GM23248 (cell line): ENCODE results near the gene ITIH3. TPM values are rescaled to one million over a fixed set of nuclear protein-coding genes. Genes with fewer than 3 reads are reported as not detected.
A peak's percentile ranks its signal among the peaks of the same experiment; 100 is the strongest.

ENCODE experiments used
- DNase-seq: peaks from one replicate; pipeline ENCODE4 v3.0.0-alpha.2; 2015
- H2AFZ ChIP-seq: fragments of 200-600 bp; sonication (generic); 2 replicates; pipeline ENCODE4 v1.6.1; 2016; ENCODE audit warnings: antibody characterized with exemption
- H3F3A ChIP-seq: fragments of 200-600 bp; sonication (generic); 2 replicates; pipeline ENCODE4 v1.6.1; 2016; ENCODE audit warnings: mild to moderate bottlenecking, antibody characterized with exemption, mixed run types; ENCODE audit not compliant: insufficient read depth
- H3K27ac ChIP-seq: fragments of 200-600 bp; sonication (generic); 2 replicates; pipeline ENCODE4 v1.5.1; 2016; ENCODE audit warnings: mild to moderate bottlenecking
- H3K27me3 ChIP-seq: fragments of 200-600 bp; sonication (generic); replicated peaks from 2 replicates; pipeline ENCODE4 v1.6.1; 2016; ENCODE audit warnings: mild to moderate bottlenecking; ENCODE audit not compliant: insufficient read depth
- H3K36me3 ChIP-seq: fragments of 200-600 bp; sonication (generic); 2 replicates; pipeline ENCODE4 v1.6.1; 2016; ENCODE audit warnings: low read depth, mild to moderate bottlenecking
- H3K4me1 ChIP-seq: fragments of 200-600 bp; sonication (generic); 2 replicates; pipeline ENCODE4 v1.6.1; 2016; ENCODE audit warnings: mild to moderate bottlenecking; ENCODE audit not compliant: insufficient read depth
- H3K4me2 ChIP-seq: fragments of 200-600 bp; sonication (generic); one replicate; pipeline ENCODE4 v1.6.1; 2016; ENCODE audit warnings: mild to moderate bottlenecking; ENCODE audit not compliant: unreplicated experiment
- H3K4me3 ChIP-seq: fragments of 200-600 bp; sonication (generic); 2 replicates; pipeline ENCODE4 v1.5.1; 2016; ENCODE audit warnings: mild to moderate bottlenecking
- H3K79me2 ChIP-seq: fragments of 200-600 bp; sonication (generic); 2 replicates; pipeline ENCODE4 v1.6.1; 2016; ENCODE audit warnings: mild to moderate bottlenecking; ENCODE audit not compliant: insufficient read depth
- H3K9ac ChIP-seq: fragments of 200-600 bp; sonication (generic); 2 replicates; pipeline ENCODE4 v1.6.1; 2016; ENCODE audit warnings: mild to moderate bottlenecking
- H3K9me2 ChIP-seq: fragments of 200-600 bp; sonication (generic); 2 replicates; pipeline ENCODE4 v1.6.1; 2016; ENCODE audit warnings: mixed run types, mild to moderate bottlenecking, moderate library complexity; ENCODE audit not compliant: insufficient read depth
- H3K9me3 ChIP-seq: fragments of 200-600 bp; sonication (generic); one replicate; pipeline ENCODE4 v1.6.1; 2017; ENCODE audit warnings: low read depth
- H4K20me1 ChIP-seq: fragments of 200-600 bp; sonication (generic); 2 replicates; pipeline ENCODE4 v1.6.0; 2016; ENCODE audit not compliant: insufficient read depth
- EZH2 ChIP-seq: fragments of 200-600 bp; sonication (generic); IDR thresholded peaks from 2 replicates; pipeline ENCODE4 v1.6.1; 2018; ENCODE audit warnings: antibody characterized with exemption, mild to moderate bottlenecking; ENCODE audit not compliant: insufficient read depth, poor library complexity, severe bottlenecking
- EZH2phosphoT487 ChIP-seq: fragments of 200-600 bp; sonication (generic); IDR thresholded peaks from 2 replicates; pipeline ENCODE4 v1.6.1; 2018; ENCODE audit warnings: antibody characterized with exemption, moderate library complexity, mild to moderate bottlenecking, low read depth; ENCODE audit not compliant: insufficient read depth
- WGBS, 2 experiments: methylation state at CpG; one replicate each; pipeline ENCODE4 v1.1.6; 2015 to 2017; ENCODE audit warnings: low lambda C conversion rate in 2 of 2, low coverage in 1 of 2; ENCODE audit errors: missing lambda C conversion rate in 2 of 2; 5-methylcytosine and 5-hydroxymethylcytosine counted together
- in situ Hi-C: fragments of 300-500 bp; cut with MboI; formaldehyde crosslinking; loops from 2 replicates; pipeline ENCODE4 v1.15.0; 2020
- polyA plus RNA-seq: library from polyadenylated mRNA; unstranded; fragments of >200 nt; fragmentation: Nextera tagmentation; extraction: Ambion mirVana; gene quantifications from 2 replicates; pipeline ENCODE4 v1.2.1, GENCODE V29; 2016
- total RNA-seq: library from RNA; depleted of rRNA; stranded (reverse); fragments of >200 nt; shearing (Covaris generic); gene quantifications from 2 replicates; pipeline ENCODE4 v1.2.3, GENCODE V29; 2014

The ITIH3 gene
- total and polyA plus RNA-seq, 2 experiments from 2014 or later, result not detected

DNA sequence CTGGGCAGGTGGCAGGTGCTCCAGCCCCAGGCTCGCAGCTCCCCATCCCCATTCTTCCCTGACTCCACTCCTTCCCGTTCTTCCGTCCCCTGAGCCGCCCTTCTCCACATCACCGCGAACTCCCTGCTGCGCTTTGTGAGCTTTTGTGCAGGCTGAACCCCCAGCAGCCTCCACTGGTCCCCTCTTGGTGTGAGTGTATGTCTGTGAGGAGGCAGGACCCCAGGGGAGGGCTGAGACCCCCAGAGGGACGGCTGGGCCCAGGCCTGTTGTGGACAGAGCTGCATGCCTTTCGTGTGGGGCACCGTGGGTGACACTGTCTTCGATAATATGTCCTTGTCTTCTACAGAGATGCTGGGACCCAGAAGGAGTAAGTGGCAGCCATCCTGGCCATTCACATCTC lies 7.3 kb upstream of the ITIH3 start:
- H2AFZ ChIP-seq, result no peak overlapping the region
- H3K27me3 ChIP-seq, result peaks cover 2% of the 10 kb centered on the region; the same call in 1 of the 2 replicates
- DNase-seq, result no peak
- H3K9me2 ChIP-seq, result no peaks in the 10 kb centered on the region
- H3K27ac ChIP-seq, result no peak overlapping the region
- H3K79me2 ChIP-seq, result no peaks in the 10 kb centered on the region
- in situ Hi-C loops, result no loop called here
- H4K20me1 ChIP-seq, result no peaks in the 10 kb centered on the region
- H3K4me2 ChIP-seq, result no peak overlapping the region
- H3K9me3 ChIP-seq, result no peaks in the 10 kb centered on the region
- H3K4me1 ChIP-seq, result no peaks in the 10 kb centered on the region
- no peak overlapping the region for H3K4me3 ChIP-seq
- no peak overlapping the region for H3K9ac ChIP-seq
- TF ChIP-seq EZH2 (no peak), EZH2phosphoT487 (no peak)
- 77 to 82% methylated on average over 11 of the region's 11 CpGs for WGBS, 2 experiments
- no peaks in the 10 kb centered on the region for H3F3A ChIP-seq
- H3K36me3 ChIP-seq, result no peaks in the 10 kb centered on the region

DNA sequence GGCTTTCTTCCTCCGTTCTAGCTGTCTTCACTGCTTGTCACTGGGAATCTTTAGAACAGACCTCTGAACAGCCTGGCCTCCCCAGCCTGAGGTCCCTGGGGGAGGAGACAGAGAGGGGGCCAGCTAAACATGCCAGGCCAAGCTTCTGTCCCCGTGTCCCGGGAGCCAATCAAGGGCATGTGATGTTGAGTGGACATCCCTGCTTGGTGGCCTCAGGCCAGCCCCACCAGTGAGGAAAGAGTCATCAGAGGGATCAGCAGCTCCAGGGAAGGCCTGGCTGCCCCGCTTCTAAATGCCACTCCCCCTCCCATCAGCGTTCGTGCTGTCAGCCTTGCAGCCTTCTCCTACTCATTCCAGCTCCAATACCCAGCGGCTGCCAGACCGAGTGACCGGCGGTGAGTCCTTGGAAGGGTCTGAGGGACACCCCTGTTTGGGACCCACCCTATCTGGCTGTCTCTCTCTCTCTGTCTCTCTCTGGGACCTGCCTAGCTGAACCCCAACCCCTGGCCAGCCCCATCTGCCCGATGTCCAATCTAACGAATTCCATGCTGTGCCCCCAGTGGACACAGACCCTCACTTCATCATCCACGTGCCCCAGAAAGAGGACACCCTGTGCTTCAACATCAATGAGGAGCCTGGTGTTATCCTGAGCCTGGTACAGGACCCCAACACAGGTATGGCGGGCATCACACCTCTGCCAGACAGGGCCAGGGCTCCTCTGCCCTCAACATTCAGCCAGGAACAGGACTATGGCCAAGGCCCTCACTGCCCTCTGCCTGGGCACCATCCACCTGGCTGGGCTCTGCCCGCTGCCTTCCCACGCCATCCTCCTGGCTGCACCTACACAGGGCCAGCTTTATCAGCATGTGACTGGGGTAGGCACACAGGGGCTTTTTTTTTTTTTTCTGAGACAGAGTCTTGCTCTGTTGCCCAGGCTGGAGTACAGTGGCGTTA lies 6.6 kb upstream of the ITIH3 start:
- no peak overlapping the region for H2AFZ ChIP-seq
- H4K20me1 ChIP-seq, result no peaks in the 10 kb centered on the region
- H3K9ac ChIP-seq, result no peak overlapping the region
- H3K27me3 ChIP-seq, result no peaks in the 10 kb centered on the region; the same call in 1 of the 2 replicates
- H3F3A ChIP-seq, result no peaks in the 10 kb centered on the region
- 30 to 31% methylated on average over 17 of the region's 17 CpGs for WGBS, 2 experiments
- H3K27ac ChIP-seq, result no peak overlapping the region
- no peaks in the 10 kb centered on the region for H3K79me2 ChIP-seq
- peak; percentile 51 for DNase-seq
- in situ Hi-C loops, result no loop called here
- no peaks in the 10 kb centered on the region for H3K9me3 ChIP-seq
- TF ChIP-seq EZH2phosphoT487, result no peak
- TF ChIP-seq EZH2, result no peak
- no peaks in the 10 kb centered on the region for H3K9me2 ChIP-seq
- H3K4me2 ChIP-seq, result no peak overlapping the region
- no peaks in the 10 kb centered on the region for H3K36me3 ChIP-seq
- H3K4me1 ChIP-seq, result no peaks in the 10 kb centered on the region
- H3K4me3 ChIP-seq, result no peak overlapping the region

DNA sequence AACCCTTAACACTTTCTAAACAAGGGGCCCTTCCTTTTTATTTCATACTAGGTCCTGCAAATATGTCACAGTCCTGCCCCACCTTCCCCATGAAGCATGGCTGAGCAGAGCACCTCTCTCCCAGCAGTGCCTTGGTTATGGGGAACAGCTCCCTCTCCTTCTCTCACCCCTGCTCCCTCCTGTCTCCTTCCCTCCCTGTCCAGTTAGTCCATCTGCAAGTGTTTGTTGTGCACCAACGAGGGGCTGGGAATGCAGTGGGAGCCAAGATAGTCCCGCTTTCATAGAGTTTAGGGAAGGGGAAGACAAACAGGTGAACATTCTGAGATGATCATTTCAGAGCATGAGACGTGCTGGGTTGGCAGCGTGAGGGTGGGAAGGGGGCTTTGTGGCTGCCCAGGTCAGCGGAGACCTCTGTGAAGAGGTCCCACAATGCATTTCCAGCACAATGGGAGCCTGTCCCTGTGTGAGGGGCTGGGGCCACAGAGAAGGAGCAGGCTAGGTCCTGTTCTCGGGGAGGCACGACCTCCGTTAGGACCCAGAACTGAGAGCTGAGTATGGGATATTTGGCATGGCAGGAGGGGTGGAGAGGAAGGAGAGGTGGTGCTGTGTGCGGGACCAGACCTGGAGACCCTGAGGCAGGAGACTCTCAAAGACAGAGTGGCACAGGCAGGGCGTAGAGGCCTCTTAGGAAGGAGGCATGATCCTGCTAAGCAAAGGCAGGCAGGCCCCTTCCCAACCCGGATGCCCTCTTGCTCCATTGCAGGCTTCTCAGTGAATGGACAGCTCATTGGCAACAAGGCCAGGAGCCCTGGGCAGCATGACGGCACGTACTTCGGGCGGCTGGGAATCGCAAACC lies 5.5 kb upstream of the ITIH3 start:
- no peaks in the 10 kb centered on the region for H3K9me3 ChIP-seq
- no peak for DNase-seq
- H3K27me3 ChIP-seq, result no peaks in the 10 kb centered on the region; the same call in 1 of the 2 replicates
- no peaks in the 10 kb centered on the region for H4K20me1 ChIP-seq
- no peaks in the 10 kb centered on the region for H3K36me3 ChIP-seq
- 71 to 80% methylated on average over 16 of the region's 16 CpGs for WGBS, 2 experiments
- TF ChIP-seq EZH2phosphoT487 (no peak), EZH2 (no peak)
- no peaks in the 10 kb centered on the region for H3K9me2 ChIP-seq
- no peak overlapping the region for H3K9ac ChIP-seq
- H3K4me3 ChIP-seq, result no peak overlapping the region
- no peak overlapping the region for H3K4me2 ChIP-seq
- H3K27ac ChIP-seq, result no peak overlapping the region
- no peaks in the 10 kb centered on the region for H3K79me2 ChIP-seq
- no peaks in the 10 kb centered on the region for H3K4me1 ChIP-seq
- H2AFZ ChIP-seq, result no peak overlapping the region
- in situ Hi-C loops, result no loop called here
- H3F3A ChIP-seq, result no peaks in the 10 kb centered on the region

DNA sequence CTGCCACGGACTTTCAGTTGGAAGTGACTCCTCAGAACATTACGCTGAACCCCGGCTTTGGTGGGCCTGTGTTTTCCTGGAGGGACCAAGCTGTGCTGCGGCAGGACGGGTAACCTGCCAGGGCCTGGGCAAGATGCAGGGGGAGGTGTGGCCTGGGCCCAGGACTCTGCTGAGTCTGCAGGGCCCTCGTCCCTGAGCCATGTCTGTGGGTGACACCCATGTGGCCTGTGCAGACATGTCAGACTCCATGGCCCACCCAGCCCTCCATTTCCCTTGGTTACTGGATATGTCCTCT lies 4.9 kb upstream of the ITIH3 start:
- Histone ChIP-seq H3K36me3 (no peaks in the 10 kb centered on the region), H3K4me3 (no peak overlapping the region), H2AFZ (no peak overlapping the region), H3K9ac (no peak overlapping the region), H3K4me2 (no peak overlapping the region), H3K79me2 (no peaks in the 10 kb centered on the region), H3K9me2 (no peaks in the 10 kb centered on the region), H3K9me3 (no peaks in the 10 kb centered on the region), H4K20me1 (no peaks in the 10 kb centered on the region), H3K27ac (no peak overlapping the region), H3K27me3 (no peaks in the 10 kb centered on the region; the same call in 1 of the 2 replicates), H3F3A (no peaks in the 10 kb centered on the region), H3K4me1 (no peaks in the 10 kb centered on the region)
- DNase-seq, result no peak
- in situ Hi-C loops, result no loop called here
- TF ChIP-seq EZH2, result no peak
- TF ChIP-seq EZH2phosphoT487, result no peak
- 66 to 70% methylated on average over 3 to 6 of the region's 6 CpGs for WGBS, 2 experiments
